Sigmoid colon (tissue), 7 donors: Measurements from ENCODE around the gene XPO6. TPM values are rescaled to one million over a fixed set of nuclear protein-coding genes. Genes with fewer than 3 reads are reported as not detected.
A peak's percentile ranks its signal among the peaks of the same experiment; 100 is the strongest.

ENCODE experiments used
- DNase-seq: peaks from one replicate; pipeline ENCODE4 v3.0.0-alpha.2; 2019
- H3K27ac ChIP-seq, 4 donors: fragments of 200-600 bp; sonication (generic); one replicate each; pipeline ENCODE4 v1.5.1; 2016 to 2019; ENCODE audit warnings: mild to moderate bottlenecking in 1 of 4
- H3K27me3 ChIP-seq, 3 donors: fragments of 200-600 bp; sonication (generic); one replicate each; pipeline ENCODE4 v1.5.1; 2019; ENCODE audit warnings: mild to moderate bottlenecking in 1 of 3
- H3K36me3 ChIP-seq, 4 donors: fragments of 200-600 bp; sonication (generic); one replicate each; pipeline ENCODE4 v1.5.1; 2016 to 2019
- H3K4me1 ChIP-seq, 4 donors: fragments of 200-600 bp; sonication (generic); one replicate each; pipeline ENCODE4 v1.5.1; 2017 to 2019
- H3K4me3 ChIP-seq, 4 donors: fragments of 200-600 bp; sonication (generic); one replicate each; pipeline ENCODE4 v1.5.1; 2017 to 2019; ENCODE audit warnings: mild to moderate bottlenecking in 2 of 4, moderate library complexity in 1 of 4
- H3K9me3 ChIP-seq, 4 donors: fragments of 200-600 bp in 3 of 4; sonication (generic) in 3 of 4; one replicate each; pipeline versions ENCODE4 v1.5.1 to v1.6.1; 2013 to 2019
- CTCF ChIP-seq, 4 experiments: fragments of 450-650 bp in 3 of 4; fragments of 200-600 bp in 1 of 4; IDR thresholded peaks; one replicate each; pipeline ENCODE4 v1.5.1; 2016 to 2019; ENCODE audit warnings: antibody characterized with exemption in 4 of 4, mild to moderate bottlenecking in 3 of 4, moderate library complexity in 2 of 4
- EP300 ChIP-seq, 4 donors: sonication (generic); formaldehyde crosslinking; IDR thresholded peaks; one replicate each; pipeline ENCODE4 v1.6.1; 2017; ENCODE audit warnings: antibody characterized with exemption in 4 of 4
- POLR2A ChIP-seq, 2 donors: fragments of 450-650 bp; IDR thresholded peaks; one replicate each; pipeline ENCODE4 v1.6.1; 2016; ENCODE audit warnings: antibody characterized with exemption in 2 of 2, mild to moderate bottlenecking in 2 of 2, moderate library complexity in 2 of 2
- POLR2AphosphoS5 ChIP-seq, 4 donors: sonication (generic); formaldehyde crosslinking; IDR thresholded peaks; one replicate each; pipeline ENCODE4 v1.6.1; 2017; ENCODE audit warnings: antibody characterized with exemption in 4 of 4
- WGBS, 2 donors: extraction: QIAGEN DNeasy Blood & Tissue Kit; methylation state at CpG; one replicate each; pipeline ENCODE4 v1.1.7; 2013; 5-methylcytosine and 5-hydroxymethylcytosine counted together
- intact Hi-C: fragments of 100-400 bp; cut with DNase I; formaldehyde crosslinking; loops from one replicate; pipeline ENCODE4 v1.15.1; 2023
- polyA plus RNA-seq, 3 donors: library from polyadenylated mRNA; stranded (reverse); fragments of 200-250 nt; gene quantifications; one replicate each; pipeline ENCODE4 v1.2.3, GENCODE V29; 2013
- total RNA-seq, 4 donors: library from RNA; depleted of rRNA; stranded (reverse); fragments of >200 nt; gene quantifications; one replicate each; pipeline ENCODE4 v1.1.0, GENCODE V29; 2016
- donor health status: healthy with polysubstance abuse.
- donor health status: Bipolar disorder and iron deficiency.
- donor health status: healthy.

The XPO6 gene
- total and polyA plus RNA-seq, 7 donors: 40.2 to 101 (median 48.9) TPM

GRCh38 chr16:28210979-28211588, 681 bp downstream of the XPO6 start:
- no peaks in the 10 kb centered on the region for H3K27me3 ChIP-seq
- TF ChIP-seq POLR2A (IDR thresholded peaks at IDR 0.05): no peak
- TF ChIP-seq POLR2AphosphoS5 (IDR thresholded peaks at IDR 0.05): peak in 2 of 4 donors; percentile 65 to 67
- intact Hi-C loops: no loop called here
- peak; percentile 81 for DNase-seq
- 0 to 1% methylated on average over 33 of the region's 33 CpGs for whole genome bisulfite sequencing, 2 donors
- H3K4me3 ChIP-seq: peak overlapping the region; percentile 61 to 93 (median 88)
- peaks cover 0 to 26% (median 22%) of the 10 kb centered on the region in 4 donors for H3K4me1 ChIP-seq
- peak overlapping the region; percentile 87 to 94 (median 92) for H3K27ac ChIP-seq
- peaks cover 0 to 19% (median 0%) of the 10 kb centered on the region in 4 donors for H3K36me3 ChIP-seq
- no peaks in the 10 kb centered on the region for H3K9me3 ChIP-seq

- peaks cover 0 to 22% (median 2%) of the 10 kb centered on the region in 4 donors for H3K36me3 ChIP-seq
- H3K4me3 ChIP-seq: peak overlapping the region in 3 of 4 donors; percentile 87 to 93 (median 90)
- peaks cover 0 to 26% (median 22%) of the 10 kb centered on the region in 4 donors for H3K4me1 ChIP-seq
- 48 to 54% methylated on average over 5 of the region's 5 CpGs for WGBS, 2 donors
- no peak for TF ChIP-seq CTCF (IDR thresholded peaks at IDR 0.05)
- no peak for TF ChIP-seq POLR2AphosphoS5 (IDR thresholded peaks at IDR 0.05)
- no peak for TF ChIP-seq POLR2A (IDR thresholded peaks at IDR 0.05)
- no peak for TF ChIP-seq EP300 (IDR thresholded peaks at IDR 0.05)
- peak overlapping the region in 3 of 4 donors; percentile 90 to 94 (median 93) for H3K27ac ChIP-seq
- no peaks in the 10 kb centered on the region for H3K27me3 ChIP-seq
- intact Hi-C loops: no loop called here
- DNase-seq: no peak
- H3K9me3 ChIP-seq: no peaks in the 10 kb centered on the region
Observed at GRCh38 chr16:28210264-28210663, 1.5 kb downstream of the XPO6 start.

- Histone ChIP-seq H3K27me3 (no peaks in the 10 kb centered on the region), H3K27ac (no peak overlapping the region), H3K4me3 (no peak overlapping the region), H3K36me3 (peaks cover 0 to 35% (median 2%) of the 10 kb centered on the region in 4 donors), H3K9me3 (no peaks in the 10 kb centered on the region), H3K4me1 (peaks cover 0 to 26% (median 22%) of the 10 kb centered on the region in 4 donors)
- intact Hi-C loops: no loop called here
- TF ChIP-seq POLR2A (IDR thresholded peaks at IDR 0.05): no peak
- DNase-seq: no peak
- 84 to 91% methylated on average over 4 of the region's 4 CpGs for WGBS, 2 donors
Observed at GRCh38 chr16:28208824-28209223, 2.9 kb downstream of the XPO6 start.

GRCh38 chr16:28208131-28208530, 3.6 kb downstream of the XPO6 start:
- Histone ChIP-seq H3K36me3 (peaks cover 0 to 37% (median 2%) of the 10 kb centered on the region in 4 donors), H3K4me1 (peaks cover 0 to 26% (median 22%) of the 10 kb centered on the region in 4 donors), H3K27ac (no peak overlapping the region), H3K4me3 (no peak overlapping the region), H3K27me3 (no peaks in the 10 kb centered on the region), H3K9me3 (no peaks in the 10 kb centered on the region)
- DNase-seq: no peak
- TF ChIP-seq EP300 (IDR thresholded peaks at IDR 0.05) (no peak), CTCF (IDR thresholded peaks at IDR 0.05) (no peak), POLR2A (IDR thresholded peaks at IDR 0.05) (no peak), POLR2AphosphoS5 (IDR thresholded peaks at IDR 0.05) (no peak)
- 97 to 99% methylated on average over 4 of the region's 4 CpGs for WGBS, 2 donors
- intact Hi-C loops: no loop called here

GRCh38 chr16:28207399-28207798, 4.4 kb downstream of the XPO6 start:
- intact Hi-C loops: no loop called here
- Histone ChIP-seq H3K27me3 (no peaks in the 10 kb centered on the region), H3K36me3 (peaks cover 0 to 45% (median 4%) of the 10 kb centered on the region in 4 donors), H3K9me3 (no peaks in the 10 kb centered on the region), H3K4me1 (peaks cover 0 to 22% (median 19%) of the 10 kb centered on the region in 4 donors), H3K27ac (no peak overlapping the region), H3K4me3 (no peak overlapping the region)
- no peak for DNase-seq
- no peak for TF ChIP-seq POLR2AphosphoS5 (IDR thresholded peaks at IDR 0.05)
- TF ChIP-seq CTCF (IDR thresholded peaks at IDR 0.05): no peak
- no peak for TF ChIP-seq EP300 (IDR thresholded peaks at IDR 0.05)
- TF ChIP-seq POLR2A (IDR thresholded peaks at IDR 0.05): no peak
- 93% methylated on average over 2 of the region's 2 CpGs for WGBS, 2 donors
